ENCODE measurements around the gene GCNT3.
A peak's percentile ranks its signal among the peaks of the same experiment; 100 is the strongest.
"Not testable (repeated sequence)": the region's sequence is repeated elsewhere in the genome, so short reads cannot be mapped to it uniquely, and the experiment has no call there.

Gene GCNT3

DNA sequence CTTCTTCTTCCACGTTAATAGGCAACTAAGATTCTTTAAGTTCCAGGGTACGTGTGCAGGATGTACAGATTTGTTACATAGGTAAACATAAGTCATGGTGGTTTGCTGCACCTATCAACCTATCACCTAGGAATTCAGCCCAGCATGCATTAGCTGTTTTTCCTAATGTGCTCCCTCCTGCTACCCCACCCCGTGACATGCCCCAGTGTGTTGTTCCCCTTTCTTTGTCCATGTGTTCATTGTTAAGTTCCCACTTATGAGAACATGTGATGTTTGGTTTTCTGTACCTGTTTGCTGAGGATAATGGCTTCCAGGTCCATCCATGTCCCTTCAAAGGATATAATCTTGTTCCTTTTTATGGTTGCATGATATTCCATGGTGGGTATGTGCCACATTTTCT, 24.6 kb downstream of the GCNT3 start:
- ChIA-PET CTCF (no interaction called here), POLR2A (ENCODE audit: low non-redundant PET) (no interaction called here)
- DNase-seq (ENCODE audit: low spot score): no peak
- H3K27ac ChIP-seq: no peak overlapping the region
- TF ChIP-seq, protein P1, sequence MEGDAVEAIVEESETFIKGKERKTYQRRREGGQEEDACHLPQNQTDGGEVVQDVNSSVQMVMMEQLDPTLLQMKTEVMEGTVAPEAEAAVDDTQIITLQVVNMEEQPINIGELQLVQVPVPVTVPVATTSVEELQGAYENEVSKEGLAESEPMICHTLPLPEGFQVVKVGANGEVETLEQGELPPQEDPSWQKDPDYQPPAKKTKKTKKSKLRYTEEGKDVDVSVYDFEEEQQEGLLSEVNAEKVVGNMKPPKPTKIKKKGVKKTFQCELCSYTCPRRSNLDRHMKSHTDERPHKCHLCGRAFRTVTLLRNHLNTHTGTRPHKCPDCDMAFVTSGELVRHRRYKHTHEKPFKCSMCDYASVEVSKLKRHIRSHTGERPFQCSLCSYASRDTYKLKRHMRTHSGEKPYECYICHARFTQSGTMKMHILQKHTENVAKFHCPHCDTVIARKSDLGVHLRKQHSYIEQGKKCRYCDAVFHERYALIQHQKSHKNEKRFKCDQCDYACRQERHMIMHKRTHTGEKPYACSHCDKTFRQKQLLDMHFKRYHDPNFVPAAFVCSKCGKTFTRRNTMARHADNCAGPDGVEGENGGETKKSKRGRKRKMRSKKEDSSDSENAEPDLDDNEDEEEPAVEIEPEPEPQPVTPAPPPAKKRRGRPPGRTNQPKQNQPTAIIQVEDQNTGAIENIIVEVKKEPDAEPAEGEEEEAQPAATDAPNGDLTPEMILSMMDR (conservative IDR thresholded peaks at IDR 0.05; ENCODE audit: low read depth): no peak

DNA sequence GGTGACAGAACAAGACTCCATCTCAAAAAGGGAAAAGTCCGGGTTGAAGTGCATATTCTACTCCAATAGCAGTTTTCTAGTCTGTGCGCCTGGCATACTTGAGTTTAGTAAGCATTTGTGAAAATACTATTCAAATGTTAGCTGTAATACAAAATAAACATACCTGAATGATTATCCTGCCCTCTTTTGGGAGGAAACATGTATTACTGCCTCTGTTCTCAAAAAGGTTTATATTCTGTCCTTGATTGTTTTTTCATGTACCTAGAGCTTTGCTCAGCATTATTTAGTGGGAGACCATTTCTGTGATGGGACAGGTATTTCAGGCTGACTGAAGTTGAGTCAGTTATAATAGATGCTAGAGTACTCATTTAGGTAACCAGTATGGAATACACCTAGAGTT, 25.9 kb downstream of the GCNT3 start:
- DNase-seq (ENCODE audit: low spot score); POLR2A ChIA-PET (ENCODE audit: low non-redundant PET): not testable (repeated sequence)
- CTCF ChIA-PET: interaction anchor here (0.6 to 1.0 kb wide), 4 partner anchors 29 to 1159 kb away, joined by 3 to 5 read pairs (median 4); no protein-coding TSS in a partner anchor
- TF ChIP-seq, protein P1 (conservative IDR thresholded peaks at IDR 0.05; ENCODE audit: low read depth): 0 out of 2 replicates have a peak, but pooled peaks have one; percentile 11
- 0 out of 2 replicates have a peak overlapping the region, but pooled peaks have one; percentile 15 for H3K27ac ChIP-seq

DNA sequence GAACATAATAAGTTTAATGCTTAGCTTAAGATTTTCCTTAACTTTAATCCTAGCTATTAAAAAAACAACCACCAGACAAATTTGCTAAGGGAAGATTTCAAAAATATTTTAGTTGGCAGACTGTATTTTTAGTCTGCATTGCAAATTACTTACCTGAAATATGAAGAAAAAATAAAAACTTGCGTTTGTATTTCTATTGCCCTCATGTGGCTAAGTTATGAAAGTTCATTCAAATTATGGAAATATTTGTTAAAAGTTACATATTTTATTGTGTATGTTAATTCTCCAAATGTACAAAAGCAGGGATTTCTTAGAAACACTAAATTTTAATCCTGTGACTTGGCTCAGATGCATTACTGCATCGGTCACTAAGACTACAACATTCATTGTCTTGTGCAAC, 30.8 kb downstream of the GCNT3 start:
- H3K27ac ChIP-seq: no peak overlapping the region
- ChIA-PET CTCF (interaction anchor here (0.5 to 3.2 kb wide), 7 partner anchors 48 to 1003 kb away, joined by 3 to 18 read pairs (median 3); no protein-coding TSS in a partner anchor), POLR2A (ENCODE audit: low non-redundant PET) (no interaction called here)
- TF ChIP-seq, protein P1 (conservative IDR thresholded peaks at IDR 0.05; ENCODE audit: low read depth): peak; percentile 25
- DNase-seq (ENCODE audit: low spot score): no peak

DNA sequence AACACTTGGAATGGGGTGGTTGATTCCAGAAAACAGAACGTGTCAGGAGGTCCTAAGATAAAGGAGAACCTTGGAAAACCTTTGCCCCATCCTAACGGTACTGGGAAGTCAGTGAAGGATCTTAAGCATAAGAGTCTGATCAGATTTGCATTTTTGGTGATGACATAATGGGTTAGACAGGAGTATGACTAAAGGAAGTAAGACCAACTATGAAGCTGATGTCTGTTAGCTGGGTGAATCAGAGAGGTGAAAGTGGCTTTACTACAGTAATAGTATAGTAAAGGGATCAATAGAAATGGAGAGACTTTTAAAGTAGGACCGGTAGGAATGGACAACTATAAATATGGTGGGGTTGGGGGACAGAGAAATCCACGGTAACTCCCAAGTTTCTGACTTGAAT, 33.2 kb downstream of the GCNT3 start:
- no peak overlapping the region for H3K27ac ChIP-seq
- TF ChIP-seq, protein P1 (conservative IDR thresholded peaks at IDR 0.05; ENCODE audit: low read depth): no peak
- CTCF ChIA-PET: interaction anchor here (0.6 kb wide), 3 partner anchors 14 to 804 kb away, joined by 4 to 5 read pairs (median 4); no protein-coding TSS in a partner anchor
- no peak for DNase-seq (ENCODE audit: low spot score)
- POLR2A ChIA-PET (ENCODE audit: low non-redundant PET): no interaction called here

DNA sequence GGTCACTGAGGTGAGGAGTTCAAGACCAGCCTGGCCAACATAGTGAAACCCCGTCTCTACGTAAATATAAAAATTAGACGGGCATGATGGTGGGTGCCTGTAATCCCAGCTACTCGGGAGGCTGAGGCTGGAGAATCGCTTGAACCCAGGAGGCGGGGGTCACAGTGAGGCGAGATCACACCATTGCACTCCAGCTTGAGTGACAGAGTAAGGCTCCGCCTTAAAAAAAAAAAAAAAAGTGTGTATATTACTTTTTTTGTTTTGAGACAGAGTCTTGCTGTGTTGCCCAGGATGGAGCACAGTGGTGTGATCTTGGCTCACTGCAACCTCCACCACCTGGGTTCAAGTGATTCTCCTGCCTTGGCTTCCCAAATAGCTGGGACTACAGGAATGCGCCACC, 34.2 kb downstream of the GCNT3 start:
- CTCF ChIA-PET: interaction anchor here (0.6 to 1.9 kb wide), 3 partner anchors 10 to 146 kb away, joined by 4 read pairs; no protein-coding TSS in a partner anchor
- POLR2A ChIA-PET (ENCODE audit: low non-redundant PET); H3K27ac ChIP-seq; DNase-seq (ENCODE audit: low spot score): not testable (repeated sequence)

DNA sequence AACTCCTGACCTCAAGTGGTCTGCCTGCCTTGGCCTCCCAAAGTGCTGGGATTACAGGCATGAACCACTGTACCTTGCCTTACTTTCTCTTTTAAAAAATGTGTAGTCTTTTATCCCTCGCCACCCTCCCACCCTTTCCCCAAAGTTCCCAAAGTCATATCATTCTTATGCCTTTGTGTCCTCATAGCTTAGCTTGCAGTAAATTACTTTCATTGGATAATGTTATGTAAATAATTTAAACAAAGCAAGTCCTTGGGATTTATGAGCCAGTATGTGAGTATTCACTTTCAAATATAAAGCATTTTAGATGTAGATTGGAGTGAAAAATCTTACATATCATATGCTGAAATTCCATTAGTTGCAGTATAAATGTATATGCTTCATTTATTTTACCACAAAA, 34.7 kb downstream of the GCNT3 start:
- no peak overlapping the region for H3K27ac ChIP-seq
- no peak for DNase-seq (ENCODE audit: low spot score)
- ChIA-PET CTCF (interaction anchor here (0.6 to 1.9 kb wide), 3 partner anchors 9 to 145 kb away, joined by 4 read pairs; no protein-coding TSS in a partner anchor), POLR2A (ENCODE audit: low non-redundant PET) (no interaction called here)
- TF ChIP-seq, protein P1 (conservative IDR thresholded peaks at IDR 0.05; ENCODE audit: low read depth): no peak

DNA sequence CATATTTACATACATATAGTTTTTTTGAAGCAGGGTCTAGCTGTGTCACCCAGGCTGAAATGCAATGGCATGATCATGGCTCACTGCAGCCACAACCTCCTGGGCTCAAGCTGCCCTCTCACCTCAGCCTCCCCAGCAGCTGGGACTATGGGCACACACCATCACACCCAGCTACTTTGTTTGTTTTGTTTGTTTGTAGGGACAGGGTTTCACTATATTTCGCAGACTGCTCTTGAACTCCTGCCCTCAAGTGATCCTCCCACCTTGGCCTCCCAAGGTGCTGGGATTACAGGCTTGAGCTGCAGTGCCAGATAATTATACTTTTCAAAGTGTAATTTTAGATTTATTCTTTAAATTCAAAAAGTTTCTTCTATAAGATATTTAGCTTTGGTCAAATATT, 35.5 kb downstream of the GCNT3 start:
- ChIA-PET CTCF (interaction anchor here (1.9 kb wide), 1 partner anchor 114 kb away, joined by 4 read pairs; no protein-coding TSS in a partner anchor), POLR2A (ENCODE audit: low non-redundant PET) (no interaction called here)
- DNase-seq (ENCODE audit: low spot score): no peak
- TF ChIP-seq, protein P1 (conservative IDR thresholded peaks at IDR 0.05; ENCODE audit: low read depth): no peak
- no peak overlapping the region for H3K27ac ChIP-seq
